Activated CD8-positive, alpha-beta T cell treated with anti-CD3 and anti-CD28 coated beads for 36 hours (primary cell): ENCODE data around the gene ITPRIP. TPM values are rescaled to one million over a fixed set of nuclear protein-coding genes. Genes with fewer than 3 reads are reported as not detected.

Experiments used
- ATAC-seq: fragments of 200-7000 bp; cut with Tn5 transposase; one replicate; pipeline ENCODE4 v1.10.0; 2021; ENCODE audit warnings: mild to moderate bottlenecking, moderate library complexity
- CTCF ChIA-PET: fragments of 350-600 bp; sonication (Branson Sonifier 250); formaldehyde crosslinking; loops from one replicate; lab custom pipeline; 2021; ENCODE audit warnings: antibody characterized with exemption; lab: Charles Lee
- POLR2A ChIA-PET: fragments of 350-600 bp; sonication (Branson Sonifier 250); formaldehyde crosslinking; loops from one replicate; lab custom pipeline; 2021; ENCODE audit warnings: antibody characterized with exemption; lab: Charles Lee
- DNase-seq: peaks from one replicate; pipeline ENCODE4 v3.0.0-alpha.2; 2020
- H3K27ac Mint-ChIP-seq: one replicate; pipeline ENCODE4 v1.8.0; 2021; ENCODE audit warnings: mild to moderate bottlenecking, mixed read lengths
- H3K27me3 Mint-ChIP-seq: one replicate; pipeline ENCODE4 v1.8.0; 2021; ENCODE audit warnings: mixed read lengths
- H3K36me3 Mint-ChIP-seq: one replicate; pipeline ENCODE4 v1.8.0; 2021; ENCODE audit warnings: low read depth, mixed read lengths
- H3K4me1 Mint-ChIP-seq: one replicate; pipeline ENCODE4 v1.8.0; 2021; ENCODE audit warnings: low read depth, mixed read lengths
- H3K4me3 Mint-ChIP-seq: one replicate; pipeline ENCODE4 v1.8.0; 2021; ENCODE audit warnings: mild to moderate bottlenecking, moderate library complexity, mixed read lengths
- H3K9me3 Mint-ChIP-seq: one replicate; pipeline ENCODE4 v1.8.0; 2021; ENCODE audit warnings: mixed read lengths
- CTCF ChIP-seq: fragments of 200-600 bp; IDR thresholded peaks from one replicate; pipeline ENCODE4 v1.8.0; 2022; ENCODE audit warnings: antibody characterized with exemption, mild to moderate bottlenecking
- intact Hi-C: fragments of 100-400 bp; cut with micrococcal nuclease; formaldehyde crosslinking; loops from one replicate; pipeline ENCODE4 v1.10.0; 2022
- total RNA-seq, 2 experiments: library from RNA; stranded (reverse); gene quantifications; one replicate each; pipeline ENCODE4 v1.2.3, GENCODE V29; 2021

ITPRIP gene
- total RNA-seq, 2 experiments from 2014 or later, result 18.3 to 18.9 TPM

GRCh38 chr10:104374591-104374990 lies 36.3 kb upstream of the ITPRIP start:
- CTCF ChIA-PET, result interaction anchor here (1.1 to 1.3 kb wide), 2 partner anchors 24 to 83 kb away, joined by 4 to 5 read pairs; no protein-coding TSS in a partner anchor
- H3K4me1 Mint-ChIP-seq, result no peaks in the 10 kb centered on the region

GRCh38 chr10:104371753-104372152 lies 33.5 kb upstream of the ITPRIP start:
- Mint-ChIP-seq H3K9me3 (no peaks in the 10 kb centered on the region), H3K27ac (no peak overlapping the region), H3K27me3 (peaks cover 8% of the 10 kb centered on the region), H3K4me3 (no peak overlapping the region), H3K4me1 (no peaks in the 10 kb centered on the region), H3K36me3 (no peaks in the 10 kb centered on the region)
- ATAC-seq, result no peak
- intact Hi-C loops, result no loop called here
- no peak for TF ChIP-seq CTCF
- ChIA-PET CTCF (no interaction called here), POLR2A (no interaction called here)
- no peak for DNase-seq

More at GRCh38 chr10:104374591-104374990, 36.3 kb upstream of the ITPRIP start:
- Mint-ChIP-seq H3K36me3 (no peaks in the 10 kb centered on the region), H3K4me3 (no peak overlapping the region), H3K9me3 (no peaks in the 10 kb centered on the region), H3K27ac (no peak overlapping the region), H3K27me3 (peaks cover 10% of the 10 kb centered on the region)
- no peak for ATAC-seq
- intact Hi-C loops, result no loop called here
- POLR2A ChIA-PET, result no interaction called here
- DNase-seq, result no peak
- TF ChIP-seq CTCF, result no peak

- ChIA-PET POLR2A (no interaction called here), CTCF (interaction anchor here (0.9 to 2.8 kb wide), 6 partner anchors 18 to 94 kb away, joined by 3 to 11 read pairs (median 4); no protein-coding TSS in a partner anchor)
- ATAC-seq, result no peak
- H3K27ac Mint-ChIP-seq, result no peak overlapping the region
- H3K27me3 Mint-ChIP-seq, result peaks cover 10% of the 10 kb centered on the region
- H3K4me3 Mint-ChIP-seq, result no peak overlapping the region
- TF ChIP-seq CTCF, result no peak
- no peaks in the 10 kb centered on the region for H3K36me3 Mint-ChIP-seq
- DNase-seq, result no peak
- no peaks in the 10 kb centered on the region for H3K4me1 Mint-ChIP-seq
- intact Hi-C loops, result no loop called here
- no peaks in the 10 kb centered on the region for H3K9me3 Mint-ChIP-seq
These were observed 30.1 kb upstream of the ITPRIP start for GRCh38 chr10:104368381-104368780.

- H3K9me3 Mint-ChIP-seq, result no peaks in the 10 kb centered on the region
- peaks cover 10% of the 10 kb centered on the region for H3K27me3 Mint-ChIP-seq
- no peak overlapping the region for H3K4me3 Mint-ChIP-seq
- ATAC-seq (no peak), DNase-seq (no peak)
- TF ChIP-seq CTCF, result no peak
- H3K4me1 Mint-ChIP-seq, result no peaks in the 10 kb centered on the region
- POLR2A ChIA-PET, result interaction anchor here (1.0 kb wide), 1 partner anchor 76 kb away, joined by 3 read pairs; no protein-coding TSS in a partner anchor
- H3K27ac Mint-ChIP-seq, result no peak overlapping the region
- H3K36me3 Mint-ChIP-seq, result no peaks in the 10 kb centered on the region
- intact Hi-C loops, result no loop called here
- CTCF ChIA-PET, result interaction anchor here (0.9 to 2.8 kb wide), 6 partner anchors 17 to 93 kb away, joined by 3 to 11 read pairs (median 4); no protein-coding TSS in a partner anchor
These were observed 29.6 kb upstream of the ITPRIP start for GRCh38 chr10:104367904-104368303.

GRCh38 chr10:104359811-104360210 lies 21.5 kb upstream of the ITPRIP start:
- no peak for DNase-seq
- ChIA-PET CTCF (interaction anchor here (1.1 to 1.6 kb wide), 2 partner anchors 8 to 65 kb away, joined by 3 to 6 read pairs; no protein-coding TSS in a partner anchor), POLR2A (no interaction called here)
- Mint-ChIP-seq H3K27me3 (peaks cover 4% of the 10 kb centered on the region), H3K36me3 (no peaks in the 10 kb centered on the region), H3K9me3 (no peaks in the 10 kb centered on the region), H3K4me1 (peaks cover 4% of the 10 kb centered on the region), H3K4me3 (no peak overlapping the region), H3K27ac (no peak overlapping the region)
- no peak for ATAC-seq
- no peak for TF ChIP-seq CTCF
- intact Hi-C loops, result no loop called here
